Endothelial cell of umbilical vein (primary cell): ENCODE data around the gene POU6F2. TPM values are rescaled to one million over a fixed set of nuclear protein-coding genes. Genes with fewer than 3 reads are reported as not detected.

Experiments used
- BruUV-seq: library from RNA; stranded (reverse); fragments of 400-500 nt; replicated peaks from 2 replicates; lab custom pipeline; 2021; lab: Mats Ljungman, UMichigan
- CTCF ChIA-PET: fragments of 300-600, 350-600 bp; sonication (Branson Sonifier 250); formaldehyde crosslinking; loops from one replicate; lab custom pipeline; 2021; ENCODE audit warnings: antibody characterized with exemption, inconsistent platforms; lab: Charles Lee
- POLR2A ChIA-PET: fragments of 300-600, 350-600 bp; sonication (Branson Sonifier 250); formaldehyde crosslinking; loops from one replicate; lab custom pipeline; 2021; ENCODE audit warnings: antibody characterized with exemption, inconsistent platforms; lab: Charles Lee
- DNase-seq: peaks from one replicate; pipeline ENCODE4 v3.0.0-alpha.2; 2011; ENCODE audit warnings: low read depth, low spot score
- FAIRE-seq: peaks from 2 replicates; lab custom pipeline; 2011; peaks lifted over from hg19 to GRCh38; lab: Jason Lieb, UNC
- H2AFZ ChIP-seq: 2 replicates; pipeline ENCODE4 v1.6.0; 2012; ENCODE audit warnings: low read depth, low read length, control low read depth, inconsistent platforms
- H3K27ac ChIP-seq: 2 replicates; pipeline ENCODE4 v1.5.1; 2011; ENCODE audit warnings: low read depth, mild to moderate bottlenecking, control low read depth, low read length, moderate library complexity; ENCODE audit not compliant: insufficient read depth
- H3K27me3 ChIP-seq, 2 experiments: 2 replicates each; pipeline versions ENCODE4 v1.6.0 to v1.6.1; 2011; ENCODE audit warnings: low read length in 2 of 2, mixed read lengths in 1 of 2; ENCODE audit not compliant: control insufficient read depth in 2 of 2, insufficient read depth in 2 of 2
- H3K36me3 ChIP-seq, 2 experiments: 2 replicates in 1 of 2; 3 replicates in 1 of 2; pipeline ENCODE4 v1.5.1; 2011; ENCODE audit warnings: low read length in 2 of 2, mild to moderate bottlenecking in 1 of 2, moderate library complexity in 1 of 2; ENCODE audit not compliant: control insufficient read depth in 2 of 2, insufficient read depth in 2 of 2; ENCODE audit errors: extremely low read depth in 1 of 2
- H3K4me1 ChIP-seq: 3 replicates; pipeline ENCODE4 v1.5.1; 2011; ENCODE audit warnings: mild to moderate bottlenecking, low read length; ENCODE audit not compliant: control insufficient read depth, insufficient read depth; ENCODE audit errors: extremely low read depth
- H3K4me2 ChIP-seq: 2 replicates; pipeline ENCODE4 v1.6.1; 2011; ENCODE audit warnings: low read length, control low read depth, mixed read lengths; ENCODE audit not compliant: insufficient read depth
- H3K4me3 ChIP-seq, 3 experiments: fragments of 200-600 bp in 1 of 3; sonication (generic), shearing (Covaris generic) in 1 of 3; replicated peaks in 1 of 3; 2 replicates each; pipeline ENCODE4 v1.5.1; 2011 to 2016; ENCODE audit warnings: control low read depth in 3 of 3, low read length in 3 of 3, mild to moderate bottlenecking in 2 of 3, inconsistent platforms in 1 of 3, low read depth in 1 of 3, moderate library complexity in 1 of 3; ENCODE audit not compliant: insufficient read depth in 1 of 3
- H3K79me2 ChIP-seq: 2 replicates; pipeline ENCODE4 v1.6.0; 2012; ENCODE audit warnings: low read length, inconsistent platforms; ENCODE audit not compliant: control insufficient read depth, insufficient read depth
- H3K9ac ChIP-seq: replicated peaks from 2 replicates; pipeline ENCODE3; 2011; ENCODE audit warnings: low read length, control low read depth; ENCODE audit not compliant: insufficient read depth; ENCODE audit errors: extremely low read depth
- H3K9me1 ChIP-seq: replicated peaks from 3 replicates; pipeline ENCODE4 v1.6.0; 2011; ENCODE audit warnings: mild to moderate bottlenecking, low read length; ENCODE audit not compliant: control insufficient read depth, insufficient read depth; ENCODE audit errors: extremely low read depth
- H3K9me3 ChIP-seq: replicated peaks from 2 replicates; pipeline ENCODE4 v1.5.1; 2012; ENCODE audit warnings: low read length, inconsistent platforms; ENCODE audit not compliant: control insufficient read depth, insufficient read depth
- H4K20me1 ChIP-seq: replicated peaks from 2 replicates; pipeline ENCODE3; 2011; ENCODE audit warnings: mild to moderate bottlenecking, low read length; ENCODE audit not compliant: control insufficient read depth, insufficient read depth; ENCODE audit errors: extremely low read depth
- EZH2 ChIP-seq: IDR thresholded peaks from 2 replicates; pipeline ENCODE4 v1.6.1; 2012; ENCODE audit warnings: borderline replicate concordance, low read depth, mild to moderate bottlenecking, moderate library complexity, low read length, inconsistent platforms; ENCODE audit not compliant: severe bottlenecking
- FOS ChIP-seq: IDR thresholded peaks from 2 replicates; pipeline ENCODE4 v1.6.1; 2011; ENCODE audit warnings: mild to moderate bottlenecking, low read length, moderate library complexity, borderline replicate concordance; ENCODE audit not compliant: insufficient read depth
- GATA2 ChIP-seq: IDR thresholded peaks from 2 replicates; pipeline ENCODE4 v1.7.0; 2011; ENCODE audit warnings: low read depth, mild to moderate bottlenecking, moderate library complexity, mixed read lengths, low read length; ENCODE audit not compliant: insufficient read length, insufficient read depth
- JUN ChIP-seq: IDR thresholded peaks from 2 replicates; pipeline ENCODE4 v1.6.1; 2011; ENCODE audit warnings: borderline replicate concordance, low read depth; ENCODE audit not compliant: insufficient read length, insufficient read depth
- MAX ChIP-seq: IDR thresholded peaks from 2 replicates; pipeline ENCODE4 v1.6.1; 2011; ENCODE audit not compliant: insufficient read depth, insufficient read length
- MYC ChIP-seq: IDR thresholded peaks from one replicate; pipeline ENCODE4 v1.6.1; 2011; ENCODE audit warnings: mild to moderate bottlenecking, low read depth, low read length
- POLR2A ChIP-seq: IDR thresholded peaks from 2 replicates; pipeline ENCODE4 v1.6.1; 2012; ENCODE audit warnings: low read depth, mild to moderate bottlenecking, control low read depth, low read length
- POLR2AphosphoS5 ChIP-seq: IDR thresholded peaks from 2 replicates; pipeline ENCODE4 v1.6.1; 2012; ENCODE audit warnings: low read depth, mild to moderate bottlenecking, control low read depth, low read length, moderate library complexity; ENCODE audit not compliant: insufficient read depth
- dilution Hi-C: fragments of 300-500 bp; cut with MboI; formaldehyde crosslinking; loops from one replicate; pipeline ENCODE4 v1.15.0; 2019; ENCODE audit warnings: low sequenced_read_pairs; ENCODE audit not compliant: extremely low pct_ligation_motif_present
- intact Hi-C: fragments of 100-400 bp; cut with micrococcal nuclease; formaldehyde crosslinking; loops from one replicate; pipeline ENCODE4 v1.10.0; 2022
- polyA plus RNA-seq, 4 experiments: library from polyadenylated mRNA; depleted of rRNA in 3 of 4; stranded (reverse) in 3 of 4; unstranded in 1 of 4; fragments of >200 nt; gene quantifications; 2 replicates each; pipeline versions ENCODE4 v1.2.1 to v1.2.3, GENCODE V29; 2011 to 2012; ENCODE audit warnings: missing spikeins in 1 of 4
- total RNA-seq: library from RNA; stranded (reverse); gene quantifications from 2 replicates; pipeline ENCODE4 v1.2.3, GENCODE V29; 2021
- TF ChIP-seq, protein P1 (sequence below), 2 donors: IDR thresholded peaks; 1 replicate in 1 of 2; 2 replicates in 1 of 2; pipeline ENCODE4 v1.5.1; 2011; ENCODE audit warnings: low read length in 2 of 2, mild to moderate bottlenecking in 2 of 2, moderate library complexity in 2 of 2, control low read depth in 1 of 2, inconsistent platforms in 1 of 2, low read depth in 1 of 2; ENCODE audit not compliant: insufficient read depth in 1 of 2; ENCODE audit errors: extremely low read depth in 1 of 2

Gene POU6F2
- total and polyA plus RNA-seq, 2 donors (not counting 3 experiments of a cell fraction or from before 2014, with no cell fraction given): 0.29 TPM; not detected in 1

- no peaks in the 10 kb centered on the region for H3K36me3 ChIP-seq
- no peaks in the 10 kb centered on the region for H3K9me1 ChIP-seq
- CTCF ChIA-PET: no interaction called here
- no peak overlapping the region for H3K4me3 ChIP-seq
- POLR2A ChIA-PET: no interaction called here
- TF ChIP-seq EZH2 (no peak), POLR2AphosphoS5 (no peak), JUN (no peak), MAX (no peak), FOS (no peak), POLR2A (no peak), GATA2 (no peak), MYC (no peak)
- TF ChIP-seq, protein P1, sequence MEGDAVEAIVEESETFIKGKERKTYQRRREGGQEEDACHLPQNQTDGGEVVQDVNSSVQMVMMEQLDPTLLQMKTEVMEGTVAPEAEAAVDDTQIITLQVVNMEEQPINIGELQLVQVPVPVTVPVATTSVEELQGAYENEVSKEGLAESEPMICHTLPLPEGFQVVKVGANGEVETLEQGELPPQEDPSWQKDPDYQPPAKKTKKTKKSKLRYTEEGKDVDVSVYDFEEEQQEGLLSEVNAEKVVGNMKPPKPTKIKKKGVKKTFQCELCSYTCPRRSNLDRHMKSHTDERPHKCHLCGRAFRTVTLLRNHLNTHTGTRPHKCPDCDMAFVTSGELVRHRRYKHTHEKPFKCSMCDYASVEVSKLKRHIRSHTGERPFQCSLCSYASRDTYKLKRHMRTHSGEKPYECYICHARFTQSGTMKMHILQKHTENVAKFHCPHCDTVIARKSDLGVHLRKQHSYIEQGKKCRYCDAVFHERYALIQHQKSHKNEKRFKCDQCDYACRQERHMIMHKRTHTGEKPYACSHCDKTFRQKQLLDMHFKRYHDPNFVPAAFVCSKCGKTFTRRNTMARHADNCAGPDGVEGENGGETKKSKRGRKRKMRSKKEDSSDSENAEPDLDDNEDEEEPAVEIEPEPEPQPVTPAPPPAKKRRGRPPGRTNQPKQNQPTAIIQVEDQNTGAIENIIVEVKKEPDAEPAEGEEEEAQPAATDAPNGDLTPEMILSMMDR (IDR thresholded peaks at IDR 0.05; ENCODE audit: extremely low read depth in 1 of 2, insufficient read depth in 1 of 2, low read depth in 1 of 2, low read length in 2 of 2): no peak
- no peak overlapping the region for H3K4me2 ChIP-seq
- no peak overlapping the region for H3K9ac ChIP-seq
- no peak overlapping the region for H3K27ac ChIP-seq
- H3K79me2 ChIP-seq: no peaks in the 10 kb centered on the region
- no peak overlapping the region for H2AFZ ChIP-seq
- H3K4me1 ChIP-seq: no peaks in the 10 kb centered on the region
- H3K9me3 ChIP-seq: no peaks in the 10 kb centered on the region
- H3K27me3 ChIP-seq: no peaks in the 10 kb centered on the region
- BruUV-seq: no TSS peak
- FAIRE-seq (no peak), DNase-seq (no peak)
- dilution Hi-C loops: no loop called here
- no peaks in the 10 kb centered on the region for H4K20me1 ChIP-seq
- intact Hi-C loops: no loop called here
Observed at GRCh38 chr7:38953227-38953626, 24.5 kb upstream of the POU6F2 start.
